ENCODE results near the gene UNC13D. TPM values are rescaled to one million over a fixed set of nuclear protein-coding genes. Genes with fewer than 3 reads are reported as not detected.
A peak's percentile ranks its signal among the peaks of the same experiment; 100 is the strongest.

Gene UNC13D
- total and polyA plus RNA-seq, 9 of the 15 experiments (the other 6 are each of a cell fraction or from before 2014, with no cell fraction given) = 0.86 to 244 (median 69.2) TPM

DNA sequence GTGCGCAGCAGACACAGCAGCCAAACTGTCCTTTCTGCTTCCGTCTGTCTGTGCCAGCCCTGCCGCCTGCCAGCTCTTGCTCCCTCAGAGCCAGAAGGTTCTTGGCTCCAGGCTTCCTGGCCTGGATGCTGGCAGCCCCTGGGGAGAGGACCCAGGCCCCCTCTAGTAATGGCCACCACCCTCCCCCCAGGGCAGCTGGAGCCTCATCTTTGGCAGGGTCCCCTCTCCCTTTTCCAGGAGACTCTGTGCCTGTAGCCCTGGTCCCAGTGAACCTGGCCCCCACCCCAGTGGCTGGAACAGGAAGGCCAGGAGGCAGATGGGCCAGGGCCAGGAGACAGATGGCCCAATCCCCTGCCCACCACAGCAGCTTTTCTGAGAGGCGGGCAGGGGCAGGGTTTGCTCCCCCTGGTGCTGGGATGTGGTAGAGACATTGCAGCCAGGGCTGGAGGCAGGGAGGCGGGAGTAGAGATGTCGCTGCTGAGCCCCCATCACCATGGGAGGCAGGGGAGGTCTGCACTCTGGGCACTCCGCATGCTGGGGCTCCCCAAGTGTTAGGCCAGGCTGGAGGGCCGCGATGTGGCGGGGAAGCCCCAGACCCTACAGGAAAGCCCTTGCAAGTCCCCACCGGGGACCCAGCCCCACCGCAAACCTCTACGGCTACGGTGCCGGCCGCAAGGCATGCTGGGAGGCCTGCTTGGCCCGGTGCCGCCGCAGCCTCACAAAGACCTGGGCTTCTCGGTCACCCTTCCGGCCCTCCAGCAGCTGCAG, 16.7 kb downstream of the UNC13D start (continued):
- TF ChIP-seq, protein P1, sequence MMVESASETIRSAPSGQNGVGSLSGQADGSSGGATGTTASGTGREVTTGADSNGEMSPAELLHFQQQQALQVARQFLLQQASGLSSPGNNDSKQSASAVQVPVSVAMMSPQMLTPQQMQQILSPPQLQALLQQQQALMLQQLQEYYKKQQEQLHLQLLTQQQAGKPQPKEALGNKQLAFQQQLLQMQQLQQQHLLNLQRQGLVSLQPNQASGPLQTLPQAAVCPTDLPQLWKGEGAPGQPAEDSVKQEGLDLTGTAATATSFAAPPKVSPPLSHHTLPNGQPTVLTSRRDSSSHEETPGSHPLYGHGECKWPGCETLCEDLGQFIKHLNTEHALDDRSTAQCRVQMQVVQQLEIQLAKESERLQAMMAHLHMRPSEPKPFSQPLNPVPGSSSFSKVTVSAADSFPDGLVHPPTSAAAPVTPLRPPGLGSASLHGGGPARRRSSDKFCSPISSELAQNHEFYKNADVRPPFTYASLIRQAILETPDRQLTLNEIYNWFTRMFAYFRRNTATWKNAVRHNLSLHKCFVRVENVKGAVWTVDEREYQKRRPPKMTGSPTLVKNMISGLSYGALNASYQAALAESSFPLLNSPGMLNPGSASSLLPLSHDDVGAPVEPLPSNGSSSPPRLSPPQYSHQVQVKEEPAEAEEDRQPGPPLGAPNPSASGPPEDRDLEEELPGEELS (CRISPR knock-in tag; IDR thresholded peaks at IDR 0.05; ENCODE audit: borderline replicate concordance) = no peak
- TF ChIP-seq, protein P2, sequence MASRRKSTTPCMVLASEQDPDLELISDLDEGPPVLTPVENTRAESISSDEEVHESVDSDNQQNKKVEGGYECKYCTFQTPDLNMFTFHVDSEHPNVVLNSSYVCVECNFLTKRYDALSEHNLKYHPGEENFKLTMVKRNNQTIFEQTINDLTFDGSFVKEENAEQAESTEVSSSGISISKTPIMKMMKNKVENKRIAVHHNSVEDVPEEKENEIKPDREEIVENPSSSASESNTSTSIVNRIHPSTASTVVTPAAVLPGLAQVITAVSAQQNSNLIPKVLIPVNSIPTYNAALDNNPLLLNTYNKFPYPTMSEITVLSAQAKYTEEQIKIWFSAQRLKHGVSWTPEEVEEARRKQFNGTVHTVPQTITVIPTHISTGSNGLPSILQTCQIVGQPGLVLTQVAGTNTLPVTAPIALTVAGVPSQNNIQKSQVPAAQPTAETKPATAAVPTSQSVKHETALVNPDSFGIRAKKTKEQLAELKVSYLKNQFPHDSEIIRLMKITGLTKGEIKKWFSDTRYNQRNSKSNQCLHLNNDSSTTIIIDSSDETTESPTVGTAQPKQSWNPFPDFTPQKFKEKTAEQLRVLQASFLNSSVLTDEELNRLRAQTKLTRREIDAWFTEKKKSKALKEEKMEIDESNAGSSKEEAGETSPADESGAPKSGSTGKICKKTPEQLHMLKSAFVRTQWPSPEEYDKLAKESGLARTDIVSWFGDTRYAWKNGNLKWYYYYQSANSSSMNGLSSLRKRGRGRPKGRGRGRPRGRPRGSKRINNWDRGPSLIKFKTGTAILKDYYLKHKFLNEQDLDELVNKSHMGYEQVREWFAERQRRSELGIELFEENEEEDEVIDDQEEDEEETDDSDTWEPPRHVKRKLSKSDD (conservative IDR thresholded peaks at IDR 0.05; ENCODE audit: low read length) = no peak
- TF ChIP-seq TAF1 (IDR thresholded peaks at IDR 0.05; ENCODE audit: control insufficient read depth, extremely low read depth, insufficient read depth, low read length, severe bottlenecking) (no peak), ZNF644 (tag; IDR thresholded peaks at IDR 0.05; ENCODE audit: low read depth) (no peak), ZNF586 (CRISPR knock-in tag; conservative IDR thresholded peaks at IDR 0.05) (no peak), MTA3 (IDR thresholded peaks at IDR 0.05; ENCODE audit: borderline replicate concordance) (peak; percentile 34; the same call in 1 of the 2 replicates), ZNF274 (IDR thresholded peaks at IDR 0.05; ENCODE audit: borderline replicate concordance, low read depth, low read length) (no peak), NR2F6 (CRISPR knock-in tag; IDR thresholded peaks at IDR 0.05) (no peak), ETV1 (tag; conservative IDR thresholded peaks at IDR 0.05; ENCODE audit: low read depth) (no peak), CC2D1A (IDR thresholded peaks at IDR 0.05) (no peak), NCOA1 (IDR thresholded peaks at IDR 0.05; ENCODE audit: low read depth) (no peak), NBN (IDR thresholded peaks at IDR 0.05; ENCODE audit: low read depth) (no peak)
- TF ChIP-seq, protein P3, sequence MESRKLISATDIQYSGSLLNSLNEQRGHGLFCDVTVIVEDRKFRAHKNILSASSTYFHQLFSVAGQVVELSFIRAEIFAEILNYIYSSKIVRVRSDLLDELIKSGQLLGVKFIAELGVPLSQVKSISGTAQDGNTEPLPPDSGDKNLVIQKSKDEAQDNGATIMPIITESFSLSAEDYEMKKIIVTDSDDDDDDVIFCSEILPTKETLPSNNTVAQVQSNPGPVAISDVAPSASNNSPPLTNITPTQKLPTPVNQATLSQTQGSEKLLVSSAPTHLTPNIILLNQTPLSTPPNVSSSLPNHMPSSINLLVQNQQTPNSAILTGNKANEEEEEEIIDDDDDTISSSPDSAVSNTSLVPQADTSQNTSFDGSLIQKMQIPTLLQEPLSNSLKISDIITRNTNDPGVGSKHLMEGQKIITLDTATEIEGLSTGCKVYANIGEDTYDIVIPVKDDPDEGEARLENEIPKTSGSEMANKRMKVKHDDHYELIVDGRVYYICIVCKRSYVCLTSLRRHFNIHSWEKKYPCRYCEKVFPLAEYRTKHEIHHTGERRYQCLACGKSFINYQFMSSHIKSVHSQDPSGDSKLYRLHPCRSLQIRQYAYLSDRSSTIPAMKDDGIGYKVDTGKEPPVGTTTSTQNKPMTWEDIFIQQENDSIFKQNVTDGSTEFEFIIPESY (CRISPR knock-in tag; IDR thresholded peaks at IDR 0.05) = peak; percentile 88
- TF ChIP-seq, protein P4, sequence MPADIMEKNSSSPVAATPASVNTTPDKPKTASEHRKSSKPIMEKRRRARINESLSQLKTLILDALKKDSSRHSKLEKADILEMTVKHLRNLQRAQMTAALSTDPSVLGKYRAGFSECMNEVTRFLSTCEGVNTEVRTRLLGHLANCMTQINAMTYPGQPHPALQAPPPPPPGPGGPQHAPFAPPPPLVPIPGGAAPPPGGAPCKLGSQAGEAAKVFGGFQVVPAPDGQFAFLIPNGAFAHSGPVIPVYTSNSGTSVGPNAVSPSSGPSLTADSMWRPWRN (IDR thresholded peaks at IDR 0.05; ENCODE audit: low read depth) = no peak
- TF ChIP-seq, protein P5, sequence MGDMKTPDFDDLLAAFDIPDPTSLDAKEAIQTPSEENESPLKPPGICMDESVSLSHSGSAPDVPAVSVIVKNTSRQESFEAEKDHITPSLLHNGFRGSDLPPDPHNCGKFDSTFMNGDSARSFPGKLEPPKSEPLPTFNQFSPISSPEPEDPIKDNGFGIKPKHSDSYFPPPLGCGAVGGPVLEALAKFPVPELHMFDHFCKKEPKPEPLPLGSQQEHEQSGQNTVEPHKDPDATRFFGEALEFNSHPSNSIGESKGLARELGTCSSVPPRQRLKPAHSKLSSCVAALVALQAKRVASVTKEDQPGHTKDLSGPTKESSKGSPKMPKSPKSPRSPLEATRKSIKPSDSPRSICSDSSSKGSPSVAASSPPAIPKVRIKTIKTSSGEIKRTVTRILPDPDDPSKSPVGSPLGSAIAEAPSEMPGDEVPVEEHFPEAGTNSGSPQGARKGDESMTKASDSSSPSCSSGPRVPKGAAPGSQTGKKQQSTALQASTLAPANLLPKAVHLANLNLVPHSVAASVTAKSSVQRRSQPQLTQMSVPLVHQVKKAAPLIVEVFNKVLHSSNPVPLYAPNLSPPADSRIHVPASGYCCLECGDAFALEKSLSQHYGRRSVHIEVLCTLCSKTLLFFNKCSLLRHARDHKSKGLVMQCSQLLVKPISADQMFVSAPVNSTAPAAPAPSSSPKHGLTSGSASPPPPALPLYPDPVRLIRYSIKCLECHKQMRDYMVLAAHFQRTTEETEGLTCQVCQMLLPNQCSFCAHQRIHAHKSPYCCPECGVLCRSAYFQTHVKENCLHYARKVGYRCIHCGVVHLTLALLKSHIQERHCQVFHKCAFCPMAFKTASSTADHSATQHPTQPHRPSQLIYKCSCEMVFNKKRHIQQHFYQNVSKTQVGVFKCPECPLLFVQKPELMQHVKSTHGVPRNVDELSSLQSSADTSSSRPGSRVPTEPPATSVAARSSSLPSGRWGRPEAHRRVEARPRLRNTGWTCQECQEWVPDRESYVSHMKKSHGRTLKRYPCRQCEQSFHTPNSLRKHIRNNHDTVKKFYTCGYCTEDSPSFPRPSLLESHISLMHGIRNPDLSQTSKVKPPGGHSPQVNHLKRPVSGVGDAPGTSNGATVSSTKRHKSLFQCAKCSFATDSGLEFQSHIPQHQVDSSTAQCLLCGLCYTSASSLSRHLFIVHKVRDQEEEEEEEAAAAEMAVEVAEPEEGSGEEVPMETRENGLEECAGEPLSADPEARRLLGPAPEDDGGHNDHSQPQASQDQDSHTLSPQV (IDR thresholded peaks at IDR 0.05) = 0 out of 2 replicates have a peak, but pooled peaks have one; percentile 15
